GM19328 (cell line): ENCODE measurements around the gene NBEA.
"Not testable (repeated sequence)": the region's sequence is repeated elsewhere in the genome, so short reads cannot be mapped to it uniquely, and the experiment has no call there.

Experiments
- ATAC-seq: cut with Tn5 transposase; IDR thresholded peaks from one replicate; pipeline ENCODE4 v1.9.1; 2021; ENCODE audit warnings: mild to moderate bottlenecking, moderate library complexity; ENCODE audit not compliant: unreplicated experiment

NBEA gene

GRCh38 chr13:35058585-35058984 lies 116.5 kb downstream of the NBEA start:
- ATAC-seq: peak; percentile 96

- no peak for ATAC-seq
These were observed 144.6 kb downstream of the NBEA start for GRCh38 chr13:35086667-35087066.

- no peak for ATAC-seq
These were observed 150.2 kb downstream of the NBEA start for GRCh38 chr13:35092251-35092650.

GRCh38 chr13:35092751-35093150 lies 150.7 kb downstream of the NBEA start:
- ATAC-seq: no peak

GRCh38 chr13:35093356-35093755 lies 151.3 kb downstream of the NBEA start:
- no peak for ATAC-seq

- not testable (repeated sequence) for ATAC-seq
These were observed 164.7 kb downstream of the NBEA start for GRCh38 chr13:35106771-35107170.

- ATAC-seq: no peak
These were observed 165.5 kb downstream of the NBEA start for GRCh38 chr13:35107535-35107934.

GRCh38 chr13:35113612-35114011 lies 171.5 kb downstream of the NBEA start:
- ATAC-seq: not testable (repeated sequence)

GRCh38 chr13:35127466-35127865 lies 185.4 kb downstream of the NBEA start:
- no peak for ATAC-seq

- ATAC-seq: no peak
These were observed 187.4 kb downstream of the NBEA start for GRCh38 chr13:35129500-35129899.

GRCh38 chr13:35131471-35131870 lies 189.4 kb downstream of the NBEA start:
- ATAC-seq: no peak

GRCh38 chr13:35136585-35136984 lies 194.5 kb downstream of the NBEA start:
- ATAC-seq: no peak

GRCh38 chr13:35139591-35139990 lies 197.5 kb downstream of the NBEA start:
- ATAC-seq: no peak

- ATAC-seq: no peak
These were observed 198.3 kb downstream of the NBEA start for GRCh38 chr13:35140321-35140720.

- ATAC-seq: no peak
These were observed 198.8 kb downstream of the NBEA start for GRCh38 chr13:35140831-35141230.

- no peak for ATAC-seq
These were observed 201.1 kb downstream of the NBEA start for GRCh38 chr13:35143123-35143522.

- ATAC-seq: no peak
These were observed 202.3 kb downstream of the NBEA start for GRCh38 chr13:35144166-35144890.

- ATAC-seq: no peak
These were observed 204.6 kb downstream of the NBEA start for GRCh38 chr13:35146686-35147085.

GRCh38 chr13:35157143-35157755 lies 215.2 kb downstream of the NBEA start:
- ATAC-seq: no peak

GRCh38 chr13:35159041-35159440 lies 217.0 kb downstream of the NBEA start:
- ATAC-seq: no peak

- ATAC-seq: no peak
These were observed 218.8 kb downstream of the NBEA start for GRCh38 chr13:35160896-35161295.

- no peak for ATAC-seq
These were observed 220.3 kb downstream of the NBEA start for GRCh38 chr13:35162420-35162819.

GRCh38 chr13:35163674-35164073 lies 221.6 kb downstream of the NBEA start:
- ATAC-seq: peak; percentile 50
